Measurements from ENCODE around the gene FHOD3.

GRCh38 chr18:36564841-36565240, 267.3 kb downstream of the FHOD3 start:
- TF ChIP-seq GATA3 (IDR thresholded peaks at IDR 0.05; ENCODE audit: low read depth, low read length) (no peak), GATA2 (IDR thresholded peaks at IDR 0.05; ENCODE audit: low read depth, low read length) (no peak)

Data from SH-SY5Y (cell line).